ENCODE data around the gene MB.
A peak's percentile ranks its signal among the peaks of the same experiment; 100 is the strongest.
"Not testable (repeated sequence)": the region's sequence is repeated elsewhere in the genome, so short reads cannot be mapped to it uniquely, and the experiment has no call there.

The MB gene

GRCh38 chr22:35617137-35617755 is at the start of gene MB:
Gene MB (minus strand): TSS chr22:35617329. CDS start chr22:35617257, 72 bp downstream.
- no peak for DNase-seq

GRCh38 chr22:35666699-35667098 is 49.6 kb upstream of the MB start:
- DNase-seq, result not testable (repeated sequence)

- DNase-seq, result no peak
These were observed 47.9 kb upstream of the MB start for GRCh38 chr22:35664955-35665587.

- no peak for DNase-seq
These were observed 46.2 kb upstream of the MB start for GRCh38 chr22:35663371-35663770.

- DNase-seq, result no peak
These were observed 45.8 kb upstream of the MB start for GRCh38 chr22:35662914-35663313.

- no peak for DNase-seq
These were observed 44.3 kb upstream of the MB start for GRCh38 chr22:35661464-35661863.

GRCh38 chr22:35660291-35661127 is 43.4 kb upstream of the MB start:
- DNase-seq, result peak; percentile 42

- DNase-seq, result no peak
These were observed 40.6 kb upstream of the MB start for GRCh38 chr22:35657571-35658312.

GRCh38 chr22:35656284-35656752 is 39.2 kb upstream of the MB start:
- DNase-seq, result no peak

- DNase-seq, result no peak
These were observed 36.7 kb upstream of the MB start for GRCh38 chr22:35653824-35654223.

- no peak for DNase-seq
These were observed 34.0 kb upstream of the MB start for GRCh38 chr22:35651085-35651484.

- no peak for DNase-seq
These were observed 32.6 kb upstream of the MB start for GRCh38 chr22:35649636-35650250.

GRCh38 chr22:35649026-35649553 is 32.0 kb upstream of the MB start:
- DNase-seq, result no peak

GRCh38 chr22:35648066-35649025 is 31.2 kb upstream of the MB start, which contains the start of gene APOL6:
Gene APOL6 (plus strand): TSS chr22:35648446. CDS start chr22:35656426, 7,980 bp downstream.
- peak; percentile 45 for DNase-seq

- no peak for DNase-seq
These were observed 28.5 kb upstream of the MB start for GRCh38 chr22:35645646-35646045.

- no peak for DNase-seq
These were observed 26.9 kb upstream of the MB start for GRCh38 chr22:35643991-35644390.

- DNase-seq, result no peak
These were observed 25.2 kb upstream of the MB start for GRCh38 chr22:35642305-35642741.

GRCh38 chr22:35641494-35642120 is 24.5 kb upstream of the MB start:
- no peak for DNase-seq

- no peak for DNase-seq
These were observed 21.3 kb upstream of the MB start for GRCh38 chr22:35638410-35638809.

GRCh38 chr22:35638001-35638400 is 20.9 kb upstream of the MB start:
- DNase-seq, result no peak
